ENCODE data around the gene KAZN.

The KAZN gene

GRCh38 chr1:14919289-14919688 lies 320.8 kb downstream of the KAZN start:
- H3K4me3 ChIP-seq (ENCODE audit: low read depth, low read length), result no peak overlapping the region
- no peak for DNase-seq (ENCODE audit: low read depth)
- TF ChIP-seq CTCF (conservative IDR thresholded peaks at IDR 0.05; ENCODE audit: low read depth, low read length), result no peak

GRCh38 chr1:14919751-14920150 lies 321.3 kb downstream of the KAZN start:
- H3K4me3 ChIP-seq (ENCODE audit: low read depth, low read length), result no peak overlapping the region
- no peak for TF ChIP-seq CTCF (conservative IDR thresholded peaks at IDR 0.05; ENCODE audit: low read depth, low read length)
- DNase-seq (ENCODE audit: low read depth), result no peak

GRCh38 chr1:14921057-14921456 lies 322.6 kb downstream of the KAZN start:
- TF ChIP-seq CTCF (conservative IDR thresholded peaks at IDR 0.05; ENCODE audit: low read depth, low read length), result peak; percentile 12
- peak; percentile 80 for DNase-seq (ENCODE audit: low read depth)
- H3K4me3 ChIP-seq (ENCODE audit: low read depth, low read length), result no peak overlapping the region

GRCh38 chr1:14922942-14923726 lies 324.6 kb downstream of the KAZN start:
- TF ChIP-seq CTCF (conservative IDR thresholded peaks at IDR 0.05; ENCODE audit: low read depth, low read length), result no peak
- no peak overlapping the region for H3K4me3 ChIP-seq (ENCODE audit: low read depth, low read length)
- no peak for DNase-seq (ENCODE audit: low read depth)

GRCh38 chr1:14923727-14924452 lies 325.4 kb downstream of the KAZN start:
- H3K4me3 ChIP-seq (ENCODE audit: low read depth, low read length), result peak overlapping the region; percentile 68
- peak; percentile 78 for DNase-seq (ENCODE audit: low read depth)
- no peak for TF ChIP-seq CTCF (conservative IDR thresholded peaks at IDR 0.05; ENCODE audit: low read depth, low read length)

- TF ChIP-seq CTCF (conservative IDR thresholded peaks at IDR 0.05; ENCODE audit: low read depth, low read length), result peak; percentile 18
- DNase-seq (ENCODE audit: low read depth), result peak; percentile 68
- H3K4me3 ChIP-seq (ENCODE audit: low read depth, low read length), result peak overlapping the region; percentile 68
Observed at GRCh38 chr1:14924455-14925331, 326.2 kb downstream of the KAZN start.

Data from choroid plexus epithelial cell (primary cell).